ENCODE data around the gene TEX35.
"Not testable (repeated sequence)": the region's sequence is repeated elsewhere in the genome, so short reads cannot be mapped to it uniquely, and the experiment has no call there.

The TEX35 gene

GRCh38 chr1:178502856-178503255 is 10.1 kb upstream of the TEX35 start:
- intact Hi-C loops (cut with DNase I; ENCODE audit: low total_unique reads) = loop anchor here (5.0 to 10.0 kb wide), 2 partner anchors 191 to 468 kb away; no protein-coding TSS in a partner anchor

DNA sequence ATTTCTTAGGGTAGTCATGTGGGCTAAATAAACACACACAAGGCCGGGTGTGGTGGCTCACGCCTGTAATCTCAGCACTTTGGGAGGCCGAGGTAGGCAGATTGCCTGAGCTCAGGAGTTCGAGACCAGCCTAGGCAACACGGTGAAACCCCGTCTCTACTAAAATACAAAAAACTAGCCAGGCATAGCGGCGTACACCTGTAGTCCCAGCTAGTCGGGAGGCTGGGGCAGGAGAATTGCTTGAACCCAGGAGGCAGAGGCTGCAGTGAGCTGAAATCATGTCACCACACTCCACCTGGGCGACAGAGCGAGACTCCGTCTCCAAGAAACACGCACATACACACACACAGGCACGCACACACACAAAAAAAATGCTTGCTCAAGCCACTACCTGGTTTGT is 9.6 kb upstream of the TEX35 start:
- peak in 1 of 2 donors; percentile 0 for DNase-seq
- H3K36me3 ChIP-seq, H3K4me3 ChIP-seq, H3K9me3 ChIP-seq, H3K4me1 ChIP-seq, H3K27ac ChIP-seq, H3K27me3 ChIP-seq: not testable (repeated sequence)
- intact Hi-C loops (cut with DNase I; ENCODE audit: low total_unique reads) = loop anchor here (5.0 to 10.0 kb wide), 2 partner anchors 191 to 469 kb away; no protein-coding TSS in a partner anchor

More at GRCh38 chr1:178502856-178503255, 10.1 kb upstream of the TEX35 start:
- TF ChIP-seq, protein P1, sequence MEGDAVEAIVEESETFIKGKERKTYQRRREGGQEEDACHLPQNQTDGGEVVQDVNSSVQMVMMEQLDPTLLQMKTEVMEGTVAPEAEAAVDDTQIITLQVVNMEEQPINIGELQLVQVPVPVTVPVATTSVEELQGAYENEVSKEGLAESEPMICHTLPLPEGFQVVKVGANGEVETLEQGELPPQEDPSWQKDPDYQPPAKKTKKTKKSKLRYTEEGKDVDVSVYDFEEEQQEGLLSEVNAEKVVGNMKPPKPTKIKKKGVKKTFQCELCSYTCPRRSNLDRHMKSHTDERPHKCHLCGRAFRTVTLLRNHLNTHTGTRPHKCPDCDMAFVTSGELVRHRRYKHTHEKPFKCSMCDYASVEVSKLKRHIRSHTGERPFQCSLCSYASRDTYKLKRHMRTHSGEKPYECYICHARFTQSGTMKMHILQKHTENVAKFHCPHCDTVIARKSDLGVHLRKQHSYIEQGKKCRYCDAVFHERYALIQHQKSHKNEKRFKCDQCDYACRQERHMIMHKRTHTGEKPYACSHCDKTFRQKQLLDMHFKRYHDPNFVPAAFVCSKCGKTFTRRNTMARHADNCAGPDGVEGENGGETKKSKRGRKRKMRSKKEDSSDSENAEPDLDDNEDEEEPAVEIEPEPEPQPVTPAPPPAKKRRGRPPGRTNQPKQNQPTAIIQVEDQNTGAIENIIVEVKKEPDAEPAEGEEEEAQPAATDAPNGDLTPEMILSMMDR (IDR thresholded peaks at IDR 0.05) = no peak
- DNase-seq = peak; percentile 6 to 37
- Histone ChIP-seq H3K4me1 (no peaks in the 10 kb centered on the region), H3K27me3 (peaks cover 0 to 3% of the 10 kb centered on the region in 2 donors), H3K9me3 (no peaks in the 10 kb centered on the region), H3K4me3 (no peak overlapping the region), H3K27ac (no peak overlapping the region), H3K36me3 (no peaks in the 10 kb centered on the region)

DNA sequence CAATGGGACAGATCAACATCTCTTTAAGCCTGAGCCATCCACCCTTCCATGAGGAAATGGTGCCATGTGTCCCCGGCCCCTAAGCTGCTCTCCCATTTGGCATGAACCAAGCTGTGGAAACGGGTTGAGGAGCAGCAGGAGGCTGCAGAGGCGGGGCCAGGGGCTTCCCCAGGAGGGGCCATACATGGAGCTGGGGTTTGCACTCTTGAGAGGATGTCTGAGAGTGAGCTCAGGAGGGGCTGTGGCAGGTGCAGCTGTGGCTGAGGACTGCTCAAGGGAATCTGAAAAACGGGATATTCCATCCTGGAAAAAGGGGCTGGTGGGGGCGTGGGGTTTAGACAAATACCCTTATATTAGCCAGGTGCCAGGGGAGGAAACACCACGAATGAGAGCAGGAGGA is 9.1 kb upstream of the TEX35 start:
- no peaks in the 10 kb centered on the region for H3K36me3 ChIP-seq
- no peaks in the 10 kb centered on the region for H3K4me1 ChIP-seq
- intact Hi-C loops (cut with DNase I; ENCODE audit: low total_unique reads) = loop anchor here (5.0 to 10.0 kb wide), 2 partner anchors 192 to 469 kb away; no protein-coding TSS in a partner anchor
- no peak overlapping the region for H3K4me3 ChIP-seq
- peaks cover 0 to 3% of the 10 kb centered on the region in 2 donors for H3K27me3 ChIP-seq
- DNase-seq = peak; percentile 3 to 53
- no peak overlapping the region for H3K27ac ChIP-seq
- H3K9me3 ChIP-seq = no peaks in the 10 kb centered on the region
- TF ChIP-seq, protein P1 (IDR thresholded peaks at IDR 0.05) = no peak

- no peak overlapping the region for H3K27ac ChIP-seq
- no peak overlapping the region for H3K4me3 ChIP-seq
- peak; percentile 16 to 54 for DNase-seq
- intact Hi-C loops (cut with DNase I; ENCODE audit: low total_unique reads) = loop anchor here (5.0 to 10.0 kb wide), 2 partner anchors 192 to 469 kb away; no protein-coding TSS in a partner anchor
- H3K9me3 ChIP-seq = no peaks in the 10 kb centered on the region
- H3K27me3 ChIP-seq = peaks cover 0 to 3% of the 10 kb centered on the region in 2 donors
- H3K36me3 ChIP-seq = no peaks in the 10 kb centered on the region
- TF ChIP-seq, protein P1 (IDR thresholded peaks at IDR 0.05) = no peak
- H3K4me1 ChIP-seq = no peaks in the 10 kb centered on the region
Observed at GRCh38 chr1:178504286-178504685, 8.6 kb upstream of the TEX35 start.

GRCh38 chr1:178506177-178506576 is 6.7 kb upstream of the TEX35 start:
- no peak overlapping the region for H3K4me3 ChIP-seq
- H3K36me3 ChIP-seq = no peaks in the 10 kb centered on the region
- peak in 1 of 2 donors; percentile 37 for DNase-seq
- peaks cover 0 to 3% of the 10 kb centered on the region in 2 donors for H3K27me3 ChIP-seq
- no peaks in the 10 kb centered on the region for H3K9me3 ChIP-seq
- H3K4me1 ChIP-seq = no peaks in the 10 kb centered on the region
- intact Hi-C loops (cut with DNase I; ENCODE audit: low total_unique reads) = loop anchor here (10.0 kb wide), 1 partner anchor 471 kb away; no protein-coding TSS in a partner anchor
- no peak overlapping the region for H3K27ac ChIP-seq
- TF ChIP-seq, protein P1 (IDR thresholded peaks at IDR 0.05) = no peak

DNA sequence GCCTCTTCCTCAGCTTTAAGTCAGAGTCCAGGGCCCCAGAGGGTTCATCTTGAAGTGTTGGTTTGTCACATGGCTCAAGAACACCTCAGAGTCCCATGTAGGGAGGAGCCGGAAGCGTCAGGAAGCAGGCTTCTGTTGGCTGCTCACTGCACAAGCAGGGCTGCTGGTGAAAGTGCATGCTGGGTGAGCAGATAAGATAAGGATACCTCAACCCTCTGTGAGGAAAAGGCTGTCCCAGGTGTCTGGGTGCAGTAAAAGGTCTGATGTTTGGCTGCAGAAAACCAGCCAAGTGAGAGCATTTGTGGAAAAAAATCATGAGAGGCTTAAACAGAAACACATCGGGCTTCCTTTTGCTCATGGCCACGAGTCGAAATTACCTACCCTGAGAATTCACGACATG is 6.2 kb upstream of the TEX35 start:
- Histone ChIP-seq H3K27ac (no peak overlapping the region), H3K27me3 (peaks cover 0 to 3% of the 10 kb centered on the region in 2 donors), H3K4me1 (no peaks in the 10 kb centered on the region), H3K36me3 (no peaks in the 10 kb centered on the region), H3K9me3 (no peaks in the 10 kb centered on the region), H3K4me3 (no peak overlapping the region)
- TF ChIP-seq, protein P1 (IDR thresholded peaks at IDR 0.05) = no peak
- intact Hi-C loops (cut with DNase I; ENCODE audit: low total_unique reads) = loop anchor here (10.0 kb wide), 1 partner anchor 472 kb away; no protein-coding TSS in a partner anchor
- DNase-seq = peak in 1 of 2 donors; percentile 20
